COLO668 (cell line): Measurements from ENCODE around the gene PXDC1.
"Not testable (repeated sequence)": the region's sequence is repeated elsewhere in the genome, so short reads cannot be mapped to it uniquely, and the experiment has no call there.

Experiments used
- DNase-seq: peaks from one replicate; lab custom pipeline; 2025; ENCODE audit not compliant: unreplicated experiment; lab: John Stamatoyannopoulos, UW

Gene PXDC1

GRCh38 chr6:3714111-3714510 lies 37.4 kb downstream of the PXDC1 start:
- DNase-seq, result no peak

DNA sequence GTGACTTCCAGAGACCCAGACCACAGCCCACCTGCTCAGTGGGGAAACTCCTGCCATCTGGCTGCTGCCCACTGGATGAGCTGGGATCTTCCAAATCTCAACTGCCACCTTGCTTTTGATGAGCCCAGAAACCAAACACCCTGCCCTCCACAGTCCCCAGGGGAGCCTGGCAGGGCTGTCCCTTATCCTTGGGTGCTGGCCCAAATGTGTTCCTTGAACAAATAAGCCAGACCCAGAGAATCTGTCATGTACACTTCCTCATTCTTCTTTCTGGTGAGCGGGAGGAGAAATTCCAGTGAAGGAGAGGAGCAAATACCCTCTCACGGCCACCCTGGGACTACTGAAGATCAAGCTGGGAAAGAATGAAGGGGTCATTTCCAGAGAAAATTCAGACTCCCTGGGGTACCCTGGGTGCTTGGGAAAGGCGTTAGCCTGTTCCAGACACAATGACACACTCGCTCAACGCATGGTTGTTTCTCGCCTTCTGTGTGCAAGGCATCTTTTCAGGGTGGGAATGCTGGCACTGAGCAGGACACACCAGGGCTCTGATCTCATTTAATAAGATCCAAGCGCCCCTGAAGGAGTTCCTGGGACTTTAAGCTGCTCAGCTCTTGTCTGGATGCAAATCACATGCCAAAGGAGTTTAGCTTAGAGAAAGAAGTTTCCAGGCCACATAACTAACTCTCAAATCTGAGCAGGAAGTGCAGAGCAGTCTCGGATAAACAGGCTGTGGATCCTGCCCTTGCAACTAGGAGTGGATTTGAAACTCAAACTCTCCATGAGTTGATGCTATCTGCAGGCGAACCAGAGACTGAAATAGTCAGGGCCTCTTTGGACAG lies 38.5 kb downstream of the PXDC1 start:
- DNase-seq, result no peak

DNA sequence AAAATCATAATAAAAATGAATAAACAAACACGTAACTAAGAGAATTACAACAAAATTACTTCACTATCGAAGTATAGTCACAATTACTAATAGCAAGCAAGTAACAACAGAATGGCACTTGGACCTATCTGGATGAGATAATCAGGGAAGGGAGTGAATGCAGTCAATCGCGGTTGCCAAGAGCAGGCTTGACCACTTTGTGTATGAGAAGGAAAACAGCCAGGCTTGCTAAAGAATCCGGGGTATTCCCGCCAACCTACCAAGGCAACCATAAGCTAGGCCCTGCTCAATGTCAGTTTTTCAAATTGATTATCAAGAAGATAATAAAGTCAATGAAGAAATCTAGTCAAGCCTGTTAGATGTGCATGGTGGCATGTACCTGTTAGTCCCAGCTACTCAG lies 39.7 kb downstream of the PXDC1 start:
- no peak for DNase-seq

- DNase-seq, result no peak
These were observed 41.1 kb downstream of the PXDC1 start for GRCh38 chr6:3710403-3710802.

DNA sequence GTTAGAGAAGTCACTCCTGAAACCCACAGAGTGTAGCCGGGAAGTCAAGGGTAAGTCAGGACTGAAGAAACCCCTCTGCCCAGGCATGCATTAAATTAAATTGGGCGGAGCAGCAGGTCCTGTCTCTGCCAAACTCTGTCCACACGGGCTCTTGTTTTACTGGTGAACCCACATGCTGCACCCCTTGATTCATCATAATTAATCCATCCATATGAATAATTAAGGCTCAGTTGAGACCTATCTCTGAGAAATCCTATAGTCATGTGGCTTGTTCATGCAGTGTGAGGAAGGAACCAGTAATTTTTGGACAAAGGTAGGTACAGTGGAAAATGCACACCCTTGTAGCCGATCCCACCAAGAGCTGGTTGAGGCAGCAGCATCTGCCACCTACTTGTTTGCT lies 43.0 kb downstream of the PXDC1 start:
- no peak for DNase-seq

GRCh38 chr6:3707751-3708412 lies 43.6 kb downstream of the PXDC1 start:
- DNase-seq, result no peak

- no peak for DNase-seq
These were observed 44.5 kb downstream of the PXDC1 start for GRCh38 chr6:3707024-3707423.

DNA sequence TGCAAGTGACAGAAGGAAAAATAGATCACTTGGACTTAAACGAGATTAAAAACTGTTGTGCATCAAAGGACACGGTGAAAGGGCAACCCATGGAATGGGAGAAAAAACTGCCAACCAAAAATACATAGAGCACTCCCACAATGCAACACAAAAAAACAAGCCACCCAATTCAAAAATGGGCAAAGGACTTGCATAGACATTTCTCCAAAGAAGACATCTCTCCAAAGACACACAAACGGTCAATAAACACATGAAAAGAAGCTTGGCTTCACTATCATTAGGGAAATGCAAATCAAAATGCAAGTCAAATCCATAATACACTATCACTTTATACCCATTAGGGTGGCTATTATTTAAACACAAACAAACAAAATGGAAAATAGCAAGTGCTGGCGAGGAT lies 45.0 kb downstream of the PXDC1 start:
- no peak for DNase-seq

DNA sequence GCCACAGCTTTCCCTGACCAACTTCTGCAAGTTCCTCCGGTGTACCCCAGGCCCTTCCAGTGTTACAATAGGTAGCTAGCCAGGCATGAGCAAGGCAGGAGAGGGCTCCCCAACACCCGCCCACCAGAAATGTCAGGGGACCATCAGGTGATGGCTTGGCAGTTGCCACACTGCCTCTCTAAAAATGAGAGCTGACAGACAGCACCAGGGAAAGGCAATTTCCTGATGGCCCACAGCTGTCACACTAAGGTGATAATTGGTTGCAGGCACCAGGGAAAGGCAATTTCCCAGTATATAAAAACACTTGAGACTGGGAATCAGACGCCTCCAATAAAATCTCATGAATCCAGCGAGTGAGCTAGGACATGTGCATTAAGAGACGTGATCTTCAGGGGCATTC lies 49.9 kb downstream of the PXDC1 start:
- DNase-seq, result no peak

- DNase-seq, result no peak
These were observed 52.3 kb downstream of the PXDC1 start for GRCh38 chr6:3699231-3699630.

- no peak for DNase-seq
These were observed 53.5 kb downstream of the PXDC1 start for GRCh38 chr6:3698021-3698420.

DNA sequence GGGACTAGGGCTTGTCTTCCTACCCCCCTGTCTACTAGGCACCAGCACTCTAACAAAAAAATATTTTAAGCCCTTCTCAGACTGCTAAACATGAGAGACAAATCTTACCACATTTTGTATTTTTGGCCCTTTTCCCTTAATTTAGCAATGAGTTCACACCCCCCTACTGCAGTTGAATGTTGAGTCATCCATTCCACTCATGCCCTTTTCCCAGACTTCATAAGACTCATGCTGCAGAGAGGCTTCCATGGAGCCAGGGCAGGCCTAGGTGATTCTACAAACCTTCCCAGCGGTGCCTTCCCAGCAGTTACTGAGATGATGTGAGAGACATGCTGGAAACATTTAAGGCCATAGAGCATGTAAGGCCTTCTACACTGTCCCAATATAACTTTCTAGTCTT lies 53.9 kb downstream of the PXDC1 start:
- no peak for DNase-seq

GRCh38 chr6:3696525-3697088 lies 54.9 kb downstream of the PXDC1 start:
- DNase-seq, result no peak

DNA sequence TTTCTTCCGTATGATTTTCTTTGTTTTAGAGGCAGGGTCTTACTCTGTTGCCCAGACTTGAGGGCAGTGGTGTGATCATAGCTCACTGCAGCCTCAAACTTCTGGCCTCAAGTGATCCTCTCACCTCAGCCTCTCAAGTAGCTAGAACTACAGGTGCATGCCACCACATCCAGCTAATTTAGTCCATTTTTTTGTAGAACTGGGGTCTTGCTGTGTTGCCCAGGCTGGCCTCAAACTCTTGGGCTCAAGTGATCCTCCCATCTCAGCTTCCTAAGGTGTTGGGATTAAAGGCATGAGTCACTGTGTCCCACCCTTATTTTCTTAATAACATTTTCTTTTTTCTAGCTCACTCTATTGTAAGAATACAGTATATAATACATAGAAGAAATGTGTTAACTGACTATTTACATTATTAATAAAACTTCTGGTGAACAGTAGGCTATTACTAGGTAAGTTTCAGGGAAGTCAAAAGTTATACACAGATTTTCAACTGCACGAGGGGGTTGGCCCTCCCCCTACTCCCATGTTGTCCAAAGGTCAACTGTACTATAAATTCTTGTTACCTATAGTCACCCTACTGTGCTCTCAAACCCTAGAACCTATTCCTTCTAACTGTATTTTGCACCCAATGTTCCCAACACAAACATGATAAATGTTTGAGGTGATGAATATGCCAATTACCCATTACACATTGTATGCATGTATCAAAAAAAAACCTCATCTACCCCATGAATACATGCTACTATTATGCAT lies 56.3 kb downstream of the PXDC1 start:
- DNase-seq, result no peak

DNA sequence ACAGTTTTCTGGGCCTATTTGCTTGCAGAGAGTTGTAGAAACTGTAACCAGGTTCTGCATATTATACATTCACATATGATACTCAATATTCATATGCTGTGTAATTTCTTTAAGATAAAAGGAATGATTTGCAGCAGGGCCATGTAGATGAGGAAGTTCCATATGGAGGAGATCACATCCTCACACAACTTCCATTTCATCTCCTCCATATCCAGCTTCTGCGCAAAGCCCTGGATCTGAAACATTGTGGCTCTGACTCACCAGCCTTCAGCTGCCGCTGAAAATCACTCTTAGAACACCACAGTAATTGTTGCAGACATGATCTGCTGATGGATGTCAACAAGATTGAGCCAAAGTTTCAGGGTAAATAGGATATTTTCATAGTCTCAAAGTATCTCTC lies 57.7 kb downstream of the PXDC1 start:
- no peak for DNase-seq

DNA sequence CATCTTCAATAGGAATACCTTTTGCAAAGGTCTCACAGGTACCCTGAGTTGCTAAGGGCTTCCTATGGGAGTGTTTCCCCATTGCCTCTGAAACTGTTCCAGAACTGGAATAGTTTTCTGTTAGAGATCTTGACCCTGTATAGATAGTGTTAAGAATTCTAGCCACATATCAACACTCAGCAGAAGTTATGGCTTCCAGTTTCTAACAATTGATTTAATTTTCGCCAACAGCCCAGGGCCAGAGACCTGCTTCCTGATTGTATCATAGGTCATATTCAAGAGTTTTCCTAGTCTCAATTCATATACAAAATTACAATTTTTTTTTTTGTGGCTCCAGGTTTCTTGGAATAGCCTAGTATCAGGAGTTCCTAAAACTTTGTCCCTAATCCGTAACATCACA lies 61.0 kb downstream of the PXDC1 start:
- DNase-seq, result no peak

DNA sequence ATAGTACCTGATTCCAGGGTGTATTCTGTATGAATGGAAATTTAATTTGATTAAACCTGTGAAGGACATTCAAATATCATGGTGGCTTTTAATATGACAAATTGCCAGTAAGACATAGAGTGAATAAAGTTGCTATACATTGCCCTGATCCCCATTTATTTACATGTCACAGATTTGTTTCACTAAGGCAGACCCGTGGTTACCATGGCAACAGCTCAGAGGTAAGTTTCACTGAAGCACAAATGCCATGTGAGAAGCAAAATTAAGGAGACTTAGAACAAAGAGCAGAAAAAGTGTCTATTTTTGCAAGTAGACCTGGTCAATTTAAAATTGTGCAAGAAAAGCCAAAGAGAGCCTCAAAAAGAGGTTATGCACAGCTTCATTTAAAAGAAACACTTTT lies 63.7 kb downstream of the PXDC1 start:
- DNase-seq, result no peak

DNA sequence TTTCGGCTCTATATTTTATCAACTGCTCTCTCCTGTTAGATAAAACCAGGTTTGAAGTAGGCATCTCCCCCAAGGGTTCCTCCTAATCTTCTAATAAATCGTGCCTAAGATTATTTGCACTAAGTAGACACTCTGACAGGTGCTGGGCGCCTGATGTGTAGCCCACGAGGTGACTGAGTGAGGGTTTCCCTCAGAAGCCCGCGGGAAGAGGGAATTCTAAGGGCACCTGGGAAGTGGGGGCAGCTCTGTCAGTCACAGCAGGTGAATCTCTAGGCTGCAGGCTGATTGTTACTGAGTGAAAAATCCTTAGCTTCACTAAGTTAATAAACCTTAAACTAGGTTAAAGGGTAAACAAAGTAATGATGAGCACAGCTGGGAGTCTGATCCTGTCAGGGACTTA lies 68.2 kb downstream of the PXDC1 start:
- DNase-seq, result no peak

DNA sequence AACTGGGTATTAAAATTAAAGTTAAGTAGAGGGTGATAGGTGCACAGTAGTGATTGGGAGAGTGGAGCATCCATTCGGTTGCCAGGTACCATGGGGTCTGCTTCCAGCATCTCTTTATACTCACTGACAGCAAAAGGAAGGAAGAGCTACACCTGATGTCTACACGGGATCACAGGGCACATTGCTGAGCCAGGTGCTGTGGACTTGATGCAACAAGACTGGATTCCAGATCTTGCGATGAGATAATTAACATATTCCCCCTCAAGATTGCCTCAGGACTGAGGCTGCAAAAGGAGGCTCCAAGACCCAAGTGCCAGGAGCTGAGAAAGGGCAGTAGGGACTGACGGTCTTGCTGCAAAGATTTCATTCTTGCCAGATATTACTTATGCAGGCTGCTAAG lies 72.6 kb downstream of the PXDC1 start:
- no peak for DNase-seq

DNA sequence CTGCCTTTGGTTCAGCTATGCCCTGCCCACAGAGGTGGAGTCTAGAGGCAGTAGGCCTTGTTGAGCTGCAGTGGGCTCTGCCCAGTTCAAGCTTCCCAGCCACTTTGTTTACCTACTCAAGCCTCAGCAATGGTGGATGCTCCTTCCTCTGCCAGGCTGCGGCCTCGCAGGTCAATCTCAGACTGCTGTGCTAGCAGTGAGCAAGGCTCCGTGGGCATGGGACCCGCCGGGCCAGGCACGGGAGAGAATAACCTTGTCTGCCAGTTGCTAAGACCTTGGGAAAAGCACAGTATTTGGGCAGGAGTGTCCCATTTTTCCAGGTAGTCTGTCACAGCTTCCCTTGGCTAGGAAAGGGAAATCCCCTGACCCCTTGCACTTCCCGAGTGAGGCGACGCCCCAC lies 73.8 kb downstream of the PXDC1 start:
- DNase-seq, result not testable (repeated sequence)

- not testable (repeated sequence) for DNase-seq
These were observed 74.2 kb downstream of the PXDC1 start for GRCh38 chr6:3677351-3677750.
